ENCODE results near the gene MYO9B.
A peak's percentile ranks its signal among the peaks of the same experiment; 100 is the strongest.

MYO9B gene

DNA sequence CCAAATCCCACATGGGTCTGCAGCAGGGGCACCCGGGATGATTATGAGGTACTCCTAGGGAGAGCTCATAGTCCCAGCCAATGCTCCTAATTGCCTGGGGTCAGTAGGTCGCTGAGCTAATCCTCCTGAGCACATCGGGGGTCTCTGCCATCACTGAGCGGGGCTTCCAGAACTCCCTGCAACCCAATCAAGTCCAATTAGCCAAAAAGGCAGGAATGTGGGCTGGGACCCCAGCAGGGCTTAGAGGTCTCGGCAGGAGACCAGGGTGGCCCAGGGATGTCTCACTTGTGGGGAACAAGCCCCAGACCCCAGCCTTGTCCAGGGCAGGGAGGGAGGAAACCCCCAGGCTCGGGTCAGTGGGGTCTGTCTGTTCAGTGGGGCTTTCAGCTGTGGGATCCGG lies 31.8 kb upstream of the MYO9B start:
- H3K27me3 Mint-ChIP-seq (ENCODE audit: low read depth, poor library complexity) = peaks cover 4% of the 10 kb centered on the region
- H3K4me3 Mint-ChIP-seq = no peak overlapping the region
- no peak for DNase-seq
- TF ChIP-seq, protein P1, sequence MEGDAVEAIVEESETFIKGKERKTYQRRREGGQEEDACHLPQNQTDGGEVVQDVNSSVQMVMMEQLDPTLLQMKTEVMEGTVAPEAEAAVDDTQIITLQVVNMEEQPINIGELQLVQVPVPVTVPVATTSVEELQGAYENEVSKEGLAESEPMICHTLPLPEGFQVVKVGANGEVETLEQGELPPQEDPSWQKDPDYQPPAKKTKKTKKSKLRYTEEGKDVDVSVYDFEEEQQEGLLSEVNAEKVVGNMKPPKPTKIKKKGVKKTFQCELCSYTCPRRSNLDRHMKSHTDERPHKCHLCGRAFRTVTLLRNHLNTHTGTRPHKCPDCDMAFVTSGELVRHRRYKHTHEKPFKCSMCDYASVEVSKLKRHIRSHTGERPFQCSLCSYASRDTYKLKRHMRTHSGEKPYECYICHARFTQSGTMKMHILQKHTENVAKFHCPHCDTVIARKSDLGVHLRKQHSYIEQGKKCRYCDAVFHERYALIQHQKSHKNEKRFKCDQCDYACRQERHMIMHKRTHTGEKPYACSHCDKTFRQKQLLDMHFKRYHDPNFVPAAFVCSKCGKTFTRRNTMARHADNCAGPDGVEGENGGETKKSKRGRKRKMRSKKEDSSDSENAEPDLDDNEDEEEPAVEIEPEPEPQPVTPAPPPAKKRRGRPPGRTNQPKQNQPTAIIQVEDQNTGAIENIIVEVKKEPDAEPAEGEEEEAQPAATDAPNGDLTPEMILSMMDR (IDR thresholded peaks at IDR 0.05) = no peak
- peaks cover 41% of the 10 kb centered on the region for H3K4me1 Mint-ChIP-seq
- H3K9me3 Mint-ChIP-seq = no peaks in the 10 kb centered on the region
- H3K36me3 Mint-ChIP-seq (ENCODE audit: low read depth) = no peaks in the 10 kb centered on the region
- no peak overlapping the region for H3K27ac Mint-ChIP-seq

DNA sequence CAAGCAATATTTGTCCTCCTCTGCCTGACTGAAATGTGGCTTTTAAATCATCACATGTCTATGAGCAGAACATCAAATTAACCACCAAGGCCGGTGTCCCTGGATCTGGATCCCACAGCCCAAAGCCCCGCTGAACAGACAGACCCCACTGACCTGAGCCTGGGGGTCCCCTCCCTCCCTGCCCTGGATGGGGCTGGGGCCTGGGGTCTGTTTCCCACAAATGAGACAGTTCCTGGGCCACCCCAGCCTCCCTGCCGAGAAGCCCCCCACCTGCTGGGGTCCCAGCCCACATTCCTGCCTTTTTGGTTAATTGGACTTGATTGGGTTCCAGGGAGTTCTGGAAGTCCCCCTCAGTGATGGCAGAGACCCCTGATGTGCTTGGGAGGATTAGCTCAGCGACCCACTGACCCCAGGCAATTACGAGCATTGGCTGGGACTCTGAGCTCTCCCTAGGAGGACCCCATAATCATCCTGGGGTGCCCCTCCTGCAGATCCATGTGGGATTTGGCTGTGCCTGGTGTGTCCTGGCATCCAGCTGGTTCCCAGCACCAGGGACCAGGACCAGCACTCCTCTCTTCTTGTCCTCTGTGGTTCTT lies 29.6 kb upstream of the MYO9B start:
- H3K27ac Mint-ChIP-seq = peak overlapping the region; percentile 46
- H3K27me3 Mint-ChIP-seq (ENCODE audit: low read depth, poor library complexity) = peaks cover under 1% of the 10 kb centered on the region
- TF ChIP-seq, protein P1 (IDR thresholded peaks at IDR 0.05) = no peak
- H3K36me3 Mint-ChIP-seq (ENCODE audit: low read depth) = peaks cover 2% of the 10 kb centered on the region
- peaks cover 43% of the 10 kb centered on the region for H3K4me1 Mint-ChIP-seq
- no peak overlapping the region for H3K4me3 Mint-ChIP-seq
- H3K9me3 Mint-ChIP-seq = no peaks in the 10 kb centered on the region
- no peak for DNase-seq

DNA sequence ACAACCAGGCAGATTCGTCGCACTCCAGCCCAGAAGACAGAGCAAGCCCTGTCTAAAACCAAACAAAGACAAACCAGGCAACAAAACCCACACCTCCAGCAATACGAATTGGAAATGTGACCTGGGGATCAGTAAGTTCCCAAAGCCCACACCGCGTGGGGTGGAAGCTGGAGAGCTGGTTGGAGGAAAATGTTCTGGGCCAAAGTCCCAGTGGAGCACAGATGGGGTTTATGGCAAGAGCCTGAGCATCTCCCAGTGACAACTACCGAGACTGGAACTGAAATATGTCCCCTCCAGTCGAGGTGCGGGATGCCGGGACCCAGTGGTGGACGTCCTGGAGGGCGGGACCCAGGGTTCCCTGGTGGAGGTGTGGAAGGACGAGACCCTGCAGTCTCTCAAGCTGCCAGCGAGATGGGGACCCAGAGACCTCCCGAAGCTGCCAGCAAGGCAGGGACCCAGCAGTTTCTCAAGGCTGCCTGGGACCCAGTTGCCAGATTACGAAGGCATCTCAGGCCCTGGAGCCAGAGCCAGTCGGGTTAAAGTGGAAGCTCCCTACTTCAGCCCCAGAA lies 26.6 kb upstream of the MYO9B start:
- TF ChIP-seq, protein P1 (IDR thresholded peaks at IDR 0.05) = no peak
- no peak for DNase-seq
- Mint-ChIP-seq H3K4me3 (no peak overlapping the region), H3K27me3 (ENCODE audit: low read depth, poor library complexity) (no peaks in the 10 kb centered on the region), H3K9me3 (no peaks in the 10 kb centered on the region), H3K36me3 (ENCODE audit: low read depth) (peaks cover 23% of the 10 kb centered on the region), H3K4me1 (peaks cover 27% of the 10 kb centered on the region), H3K27ac (peak overlapping the region; percentile 64)

DNA sequence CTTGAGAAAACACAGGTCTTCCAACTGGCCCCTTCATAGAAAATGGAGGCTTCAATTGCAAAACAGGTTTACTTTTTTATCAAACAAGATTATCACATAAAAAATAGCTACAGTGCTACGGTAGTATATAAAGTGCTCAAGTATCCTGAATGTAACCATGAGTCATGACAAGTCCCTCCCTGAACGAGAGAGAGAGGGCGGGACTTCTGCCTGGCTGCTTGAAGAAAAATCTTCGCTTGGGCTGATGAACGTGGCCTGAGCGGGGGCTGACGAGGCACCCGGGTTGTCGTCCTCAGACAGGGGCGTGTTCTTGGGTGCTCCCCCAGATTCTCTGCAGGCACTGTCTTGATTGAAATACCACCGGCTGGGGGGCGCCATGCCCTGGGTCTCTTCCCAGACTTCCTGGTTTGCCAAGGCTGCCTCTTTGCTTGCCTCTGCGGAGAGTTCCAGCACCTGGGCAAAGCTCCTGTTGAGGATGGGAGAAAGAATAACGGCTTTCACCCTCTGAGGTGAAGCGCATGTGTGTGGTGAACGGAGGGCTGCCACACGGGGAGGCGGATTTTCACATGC lies 25.8 kb upstream of the MYO9B start:
- DNase-seq = no peak
- H3K4me3 Mint-ChIP-seq = no peak overlapping the region
- no peaks in the 10 kb centered on the region for H3K27me3 Mint-ChIP-seq (ENCODE audit: low read depth, poor library complexity)
- peaks cover 26% of the 10 kb centered on the region for H3K36me3 Mint-ChIP-seq (ENCODE audit: low read depth)
- no peaks in the 10 kb centered on the region for H3K9me3 Mint-ChIP-seq
- TF ChIP-seq, protein P1 (IDR thresholded peaks at IDR 0.05) = no peak
- no peak overlapping the region for H3K27ac Mint-ChIP-seq
- H3K4me1 Mint-ChIP-seq = peaks cover 23% of the 10 kb centered on the region

DNA sequence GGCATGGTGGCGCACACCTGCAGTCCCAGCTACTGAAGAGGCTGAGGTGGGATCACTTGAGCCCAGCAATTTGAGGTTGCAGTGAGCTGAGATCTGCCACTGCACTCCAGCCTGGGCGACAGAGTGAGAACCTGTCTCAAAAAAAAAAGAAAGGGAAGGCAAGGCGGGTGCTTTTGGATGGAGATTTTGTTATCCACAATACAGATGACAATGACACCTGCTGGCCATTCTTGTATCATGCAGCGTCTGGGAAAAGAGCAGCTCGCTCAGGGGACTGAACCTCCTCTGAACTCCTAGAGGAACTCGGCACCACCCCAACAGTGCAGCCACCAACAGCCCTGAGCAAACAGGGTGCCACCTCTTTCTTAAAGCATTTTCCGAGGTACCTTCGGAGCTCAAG lies 23.1 kb upstream of the MYO9B start:
- H3K4me1 Mint-ChIP-seq = peaks cover 10% of the 10 kb centered on the region
- no peak overlapping the region for H3K4me3 Mint-ChIP-seq
- DNase-seq = peak; percentile 48
- H3K36me3 Mint-ChIP-seq (ENCODE audit: low read depth) = peaks cover 26% of the 10 kb centered on the region
- peak overlapping the region; percentile 68 for H3K27ac Mint-ChIP-seq
- H3K9me3 Mint-ChIP-seq = no peaks in the 10 kb centered on the region
- TF ChIP-seq, protein P1 (IDR thresholded peaks at IDR 0.05) = peak; percentile 57
- H3K27me3 Mint-ChIP-seq (ENCODE audit: low read depth, poor library complexity) = no peaks in the 10 kb centered on the region

DNA sequence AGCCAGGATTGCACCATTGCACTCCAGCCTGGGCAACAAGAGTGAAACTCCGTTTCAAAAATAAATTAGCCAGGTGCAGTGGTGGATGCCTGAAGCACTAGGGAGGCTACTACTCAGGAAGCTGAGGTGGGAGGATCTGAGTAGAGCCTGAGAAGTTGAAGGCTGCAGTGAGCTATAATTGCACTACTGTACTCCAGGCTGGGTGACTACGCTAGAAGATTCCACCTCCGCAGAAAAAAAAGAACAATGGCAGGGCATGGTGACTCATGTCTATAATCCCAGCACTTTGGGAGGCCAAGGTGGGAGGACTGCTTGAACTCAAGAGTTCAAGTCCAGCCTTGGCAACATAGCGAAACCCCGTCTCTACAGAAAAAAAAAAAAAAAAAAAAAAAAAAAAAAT lies 20.8 kb upstream of the MYO9B start:
- Mint-ChIP-seq H3K9me3 (no peaks in the 10 kb centered on the region), H3K4me3 (no peak overlapping the region), H3K27me3 (ENCODE audit: low read depth, poor library complexity) (no peaks in the 10 kb centered on the region), H3K27ac (no peak overlapping the region), H3K4me1 (peaks cover 10% of the 10 kb centered on the region), H3K36me3 (ENCODE audit: low read depth) (peaks cover 44% of the 10 kb centered on the region)
- TF ChIP-seq, protein P1 (IDR thresholded peaks at IDR 0.05) = no peak
- no peak for DNase-seq
